GM10266 (cell line): ENCODE results near the gene CLEC11A.

Experiments used
- DNase-seq: peaks from one replicate; pipeline ENCODE4 v3.0.0; 2012; ENCODE audit errors: extremely low spot score
- TF ChIP-seq, protein P1 (sequence below): IDR thresholded peaks from 2 replicates; pipeline ENCODE4 v1.5.1; 2012; ENCODE audit warnings: mild to moderate bottlenecking, low read depth; ENCODE audit not compliant: control insufficient read depth, insufficient read depth; ENCODE audit errors: missing control alignments

CLEC11A gene

DNA sequence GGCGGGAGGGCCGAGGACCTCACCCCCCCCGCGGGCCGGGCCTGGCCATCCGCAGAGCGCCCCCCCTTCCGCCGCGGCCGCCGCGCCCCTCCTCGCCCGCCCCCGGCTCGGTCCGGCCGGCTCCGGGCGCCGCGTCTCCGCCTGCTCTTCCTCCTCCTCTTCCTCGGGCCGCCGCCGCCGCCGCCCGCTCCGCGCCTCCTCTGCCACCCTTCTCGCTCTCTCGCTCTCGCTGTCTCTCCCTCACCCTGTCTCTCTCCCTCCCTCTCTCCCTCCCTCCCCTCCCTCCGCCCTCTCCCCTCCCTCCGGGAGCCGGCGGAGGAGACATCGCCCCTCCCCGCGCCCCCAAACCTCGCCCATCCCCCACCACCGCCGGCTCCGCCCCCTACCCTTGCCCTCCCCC, 3.6 kb upstream of the CLEC11A start, which contains the start of gene SHANK1:
TSS of gene SHANK1 (minus strand) at position 237 of the 400 bp plus-strand sequence. CDS start 2,883 bp downstream, outside the sequence.
- TF ChIP-seq, protein P1, sequence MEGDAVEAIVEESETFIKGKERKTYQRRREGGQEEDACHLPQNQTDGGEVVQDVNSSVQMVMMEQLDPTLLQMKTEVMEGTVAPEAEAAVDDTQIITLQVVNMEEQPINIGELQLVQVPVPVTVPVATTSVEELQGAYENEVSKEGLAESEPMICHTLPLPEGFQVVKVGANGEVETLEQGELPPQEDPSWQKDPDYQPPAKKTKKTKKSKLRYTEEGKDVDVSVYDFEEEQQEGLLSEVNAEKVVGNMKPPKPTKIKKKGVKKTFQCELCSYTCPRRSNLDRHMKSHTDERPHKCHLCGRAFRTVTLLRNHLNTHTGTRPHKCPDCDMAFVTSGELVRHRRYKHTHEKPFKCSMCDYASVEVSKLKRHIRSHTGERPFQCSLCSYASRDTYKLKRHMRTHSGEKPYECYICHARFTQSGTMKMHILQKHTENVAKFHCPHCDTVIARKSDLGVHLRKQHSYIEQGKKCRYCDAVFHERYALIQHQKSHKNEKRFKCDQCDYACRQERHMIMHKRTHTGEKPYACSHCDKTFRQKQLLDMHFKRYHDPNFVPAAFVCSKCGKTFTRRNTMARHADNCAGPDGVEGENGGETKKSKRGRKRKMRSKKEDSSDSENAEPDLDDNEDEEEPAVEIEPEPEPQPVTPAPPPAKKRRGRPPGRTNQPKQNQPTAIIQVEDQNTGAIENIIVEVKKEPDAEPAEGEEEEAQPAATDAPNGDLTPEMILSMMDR = no peak
- DNase-seq = no peak

DNA sequence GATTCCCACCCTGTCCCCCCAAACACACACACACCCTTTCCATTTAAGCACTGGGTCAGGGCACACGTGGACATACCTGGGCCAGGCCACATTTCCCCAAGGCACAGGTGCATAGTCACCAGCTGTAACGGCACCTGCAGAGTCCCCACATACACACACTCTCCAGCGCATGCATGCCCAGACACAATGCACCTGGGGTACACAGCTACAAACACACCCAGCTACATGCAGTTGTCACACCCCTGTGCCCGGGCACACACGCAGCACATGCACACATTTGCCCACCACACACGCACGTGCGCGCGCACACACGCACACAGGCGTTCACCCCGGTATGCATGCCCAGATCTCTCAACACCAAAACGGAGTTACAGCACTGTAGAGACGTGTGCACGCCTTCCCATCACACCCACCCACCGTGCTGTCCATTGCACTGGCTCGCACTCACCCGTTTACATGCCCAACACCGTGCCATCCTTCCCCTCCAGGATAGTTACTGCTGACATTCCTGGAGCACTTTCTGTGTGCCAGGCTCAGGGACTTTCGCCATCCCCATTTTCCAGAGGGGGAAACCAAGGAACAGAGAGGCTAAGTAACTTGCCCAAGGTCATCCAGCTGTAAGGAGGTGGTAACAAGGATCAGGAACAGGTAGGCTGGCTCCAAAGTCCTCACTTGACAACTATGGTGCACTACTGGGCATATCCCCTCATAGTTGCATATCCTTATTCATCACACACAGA, 2.8 kb upstream of the CLEC11A start:
- TF ChIP-seq, protein P1 = no peak
- DNase-seq = no peak

DNA sequence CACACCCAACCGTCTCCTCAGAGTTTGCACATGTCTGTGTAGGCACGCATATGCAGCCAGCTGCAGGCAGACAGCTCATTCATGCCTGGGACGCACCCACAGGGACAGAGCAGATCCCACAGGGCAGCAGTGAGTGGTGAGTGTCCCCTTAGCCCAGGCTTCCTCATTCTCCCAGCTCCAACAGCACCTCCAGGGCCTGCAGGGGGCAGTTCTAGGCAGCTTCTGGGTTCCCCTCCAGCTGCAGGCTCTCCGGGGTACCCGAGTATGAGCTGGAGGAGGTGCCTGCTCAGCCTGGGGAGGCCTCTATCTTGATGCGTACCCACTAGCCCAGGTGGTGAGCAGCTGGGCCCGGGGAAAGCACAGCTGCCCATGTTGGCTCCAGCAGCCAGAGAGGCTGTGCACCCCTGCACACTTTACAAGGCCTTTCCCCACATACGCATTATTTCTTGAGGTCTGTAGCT, 2.2 kb upstream of the CLEC11A start:
- peak; percentile 27 for DNase-seq
- TF ChIP-seq, protein P1 = no peak

DNA sequence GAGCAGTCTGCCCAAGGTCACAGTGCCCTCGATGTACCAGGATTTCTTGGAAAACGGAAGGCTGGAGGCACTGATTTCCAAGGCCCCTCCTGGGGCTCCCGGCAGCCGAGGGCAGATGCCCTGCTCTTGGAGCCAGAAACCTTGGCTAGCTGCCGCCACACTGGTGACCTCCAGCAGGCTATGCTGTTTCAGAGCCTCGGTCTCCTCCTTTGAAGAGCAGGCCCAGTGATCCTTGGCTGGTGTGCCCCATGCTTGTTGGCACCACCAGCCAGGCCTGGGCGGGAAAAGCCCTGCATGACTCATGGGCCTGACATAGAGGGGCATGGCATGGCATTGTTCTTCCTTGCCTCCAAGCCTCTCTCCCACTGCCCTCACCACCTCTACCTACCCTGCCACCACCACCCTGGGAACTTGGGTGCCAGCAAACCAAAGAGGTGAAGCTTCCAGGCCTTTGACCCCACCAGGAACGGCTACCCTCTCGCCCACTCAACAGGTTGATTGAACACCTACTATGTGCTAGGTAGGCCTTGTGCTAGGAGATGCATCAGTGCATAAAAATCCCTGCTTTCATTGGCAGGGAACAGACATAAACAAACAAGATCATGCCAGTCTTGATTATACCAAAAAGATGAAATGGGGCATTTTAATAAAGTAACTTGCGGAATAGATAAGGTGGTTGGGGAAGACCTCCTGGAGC, 1.6 kb upstream of the CLEC11A start:
- no peak for DNase-seq
- TF ChIP-seq, protein P1 = no peak

DNA sequence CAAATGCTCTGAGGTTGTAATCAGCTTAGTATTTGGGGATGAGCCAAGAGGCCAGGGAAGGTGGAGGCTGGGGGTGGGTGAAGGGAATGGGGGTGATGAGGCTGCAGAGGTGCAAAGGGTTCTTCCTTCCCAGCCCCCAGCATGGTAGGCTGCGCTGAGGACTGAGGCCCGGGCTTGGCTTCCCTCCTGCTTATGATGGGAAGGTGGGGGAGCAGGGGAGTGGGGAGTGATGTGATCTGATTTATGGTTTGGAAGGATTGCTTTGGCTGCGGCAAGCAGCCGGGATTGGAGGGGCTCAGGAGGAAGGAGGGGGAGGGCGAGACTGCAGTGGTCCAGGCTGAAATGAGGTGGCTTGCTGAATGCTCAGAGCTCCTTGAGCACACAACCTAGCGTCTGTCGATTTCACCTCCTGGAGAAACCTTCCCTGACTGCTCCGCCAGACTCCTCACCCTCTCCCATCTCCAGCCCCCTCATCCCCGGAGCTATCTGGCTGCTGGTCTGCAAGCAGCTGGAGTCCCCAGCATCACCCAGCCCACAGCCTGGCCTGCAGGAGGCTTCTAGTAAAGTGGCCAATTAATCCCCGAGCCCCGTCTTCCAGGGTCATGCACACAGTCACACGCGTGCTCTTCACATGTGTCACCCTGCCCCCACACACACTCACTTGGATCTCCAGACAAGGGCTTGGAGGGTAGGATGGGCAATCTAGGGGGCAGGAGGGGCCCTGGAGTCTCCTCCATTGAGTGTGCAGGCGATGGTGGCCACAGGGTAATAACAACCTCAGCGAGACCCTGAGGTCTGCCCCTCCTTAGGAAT, 757 bp upstream of the CLEC11A start:
- TF ChIP-seq, protein P1 = no peak
- no peak for DNase-seq

DNA sequence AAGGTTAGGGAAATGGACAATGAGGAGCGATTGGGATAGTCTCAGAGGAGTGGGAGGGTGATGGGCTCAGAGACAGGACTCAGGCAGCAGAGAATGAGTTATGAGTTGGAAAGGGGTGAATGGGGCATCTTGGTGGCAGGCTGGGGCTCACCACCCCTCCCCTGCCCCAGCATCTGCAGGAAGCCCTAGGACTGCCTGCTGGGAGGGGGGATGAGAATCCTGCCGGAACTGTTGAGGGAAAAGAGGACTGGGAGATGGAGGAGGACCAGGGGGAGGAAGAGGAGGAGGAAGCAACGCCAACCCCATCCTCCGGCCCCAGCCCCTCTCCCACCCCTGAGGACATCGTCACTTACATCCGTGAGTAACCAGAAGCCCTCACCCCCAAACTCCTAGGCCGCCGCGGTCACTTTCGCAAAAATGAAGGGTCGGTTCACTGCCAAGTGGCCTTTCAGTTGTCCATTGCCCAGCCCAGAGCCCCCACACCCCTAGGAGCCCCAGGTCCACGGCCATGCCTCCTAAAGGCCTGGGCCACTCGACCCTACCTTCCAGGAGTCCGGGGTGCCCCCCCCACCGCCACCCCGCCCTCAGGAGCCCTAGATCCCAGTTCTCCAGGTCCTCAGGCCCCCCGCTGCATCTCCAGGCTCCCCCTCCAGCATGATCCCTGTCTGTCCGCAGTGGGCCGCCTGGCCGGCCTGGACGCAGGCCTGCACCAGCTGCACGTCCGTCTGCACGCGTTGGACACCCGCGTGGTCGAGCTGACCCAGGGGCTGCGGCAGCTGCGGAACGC, 764 bp downstream of the CLEC11A start:
- DNase-seq = no peak
- TF ChIP-seq, protein P1 = no peak
